Brain pericyte (primary cell): ENCODE measurements around the gene A4GALT.

ENCODE experiments used
- DNase-seq: peaks from one replicate; pipeline ENCODE4 v3.0.0-alpha.2; 2012; ENCODE audit warnings: low read depth, low spot score

The A4GALT gene

DNA sequence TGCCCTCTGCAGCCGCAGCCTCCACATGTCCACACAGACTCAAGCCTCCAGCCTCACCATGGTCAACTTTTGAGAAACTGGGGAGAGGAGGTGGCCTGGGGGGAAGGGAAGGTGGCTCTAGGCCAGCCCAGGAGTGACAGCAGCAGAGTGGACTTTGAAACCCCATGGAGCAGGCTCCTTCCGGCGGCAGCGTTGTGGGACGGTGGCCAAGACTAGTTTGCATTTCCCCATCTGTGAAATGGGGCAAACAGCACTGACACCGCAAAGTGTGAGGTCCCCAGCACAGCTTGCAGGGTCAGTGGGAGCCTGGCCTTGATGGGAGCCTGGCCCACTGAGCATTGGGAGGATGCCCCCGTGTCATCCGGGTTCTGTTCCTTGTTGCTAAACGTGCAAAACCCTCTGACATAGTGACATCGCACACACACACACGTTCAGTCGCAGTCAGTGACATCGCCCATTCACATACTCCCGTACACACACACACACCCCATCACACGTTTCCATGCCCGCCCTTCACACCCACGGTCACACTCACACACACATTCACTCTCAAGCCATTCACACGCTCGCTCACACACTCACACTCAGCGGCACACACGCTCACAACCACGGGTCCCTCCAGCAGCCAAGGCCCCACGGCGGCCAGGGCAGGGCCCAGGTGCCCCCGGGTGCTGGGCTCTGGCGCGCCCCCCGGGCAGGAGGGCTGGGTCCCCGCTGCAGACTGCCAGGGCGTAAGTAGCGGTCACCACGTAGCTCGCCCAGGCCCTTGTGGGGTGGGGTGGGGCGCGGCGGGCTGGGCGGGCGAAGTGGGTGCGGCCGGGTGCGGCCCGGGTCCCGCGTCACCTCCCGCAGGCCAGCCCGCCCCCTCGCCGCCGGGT lies 72.1 kb downstream of the A4GALT start:
- no peak for DNase-seq

DNA sequence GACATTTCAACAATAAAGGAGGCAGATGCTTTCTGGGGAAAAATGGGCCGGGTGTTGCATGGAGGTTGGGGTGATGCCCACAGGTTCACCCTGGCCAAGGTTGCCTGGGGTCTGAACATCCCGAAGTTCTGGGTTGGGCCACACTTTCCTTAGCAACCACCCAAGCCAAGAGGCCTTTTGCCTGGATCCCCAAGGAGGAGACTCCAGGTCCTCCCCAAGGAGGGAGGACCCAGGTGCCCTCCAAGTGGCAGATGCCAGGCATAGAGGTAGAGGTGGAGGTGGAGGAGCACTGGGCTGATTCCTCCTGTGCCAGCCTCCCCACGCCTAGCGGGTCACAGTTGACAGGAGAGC lies 72.7 kb downstream of the A4GALT start:
- no peak for DNase-seq

DNA sequence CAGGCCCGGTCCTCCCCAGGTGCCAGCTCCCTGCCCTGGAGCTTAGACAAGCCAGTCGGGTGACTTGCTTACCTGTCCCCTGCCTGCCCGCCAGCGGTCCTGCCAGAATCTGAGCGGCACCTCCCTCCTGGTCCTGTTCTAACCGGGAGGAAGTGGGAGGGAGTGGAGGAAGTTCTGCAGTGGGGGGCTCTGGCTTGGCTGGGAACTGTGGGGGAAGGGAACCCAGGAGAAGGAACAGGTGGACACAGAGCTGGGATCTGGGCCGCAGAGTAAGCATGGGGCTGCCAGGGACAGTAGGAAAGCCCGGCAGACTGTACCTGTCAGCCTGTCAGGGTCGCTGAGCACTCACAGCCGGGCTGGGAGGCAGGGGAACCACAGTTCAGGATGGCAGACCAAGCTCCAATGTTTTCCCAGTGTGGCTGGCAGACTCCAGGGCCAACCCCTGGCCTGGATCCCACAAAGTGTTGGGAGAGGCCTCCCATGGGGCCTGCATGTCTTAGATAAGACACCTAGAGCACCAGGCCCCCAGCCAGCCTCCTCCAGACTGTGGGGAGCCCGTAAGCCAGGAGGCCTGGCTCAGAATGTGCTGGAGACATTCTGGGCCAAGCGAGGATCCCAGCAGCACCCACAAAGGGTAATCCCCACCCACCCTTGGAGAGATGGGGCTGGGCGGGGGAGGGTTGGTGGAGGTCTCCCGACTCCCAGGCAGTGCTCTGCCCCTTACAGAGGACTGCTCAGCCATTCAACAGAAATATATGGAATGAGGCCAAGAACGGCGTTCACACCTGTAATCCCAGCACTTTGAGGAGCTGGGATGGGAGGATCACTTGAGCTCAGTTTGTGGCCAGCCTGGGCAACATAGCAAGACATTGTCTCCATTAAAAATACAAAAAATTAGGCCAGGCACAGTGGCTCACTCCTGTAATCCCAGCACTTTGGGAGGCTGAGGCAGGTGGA lies 73.8 kb downstream of the A4GALT start:
- DNase-seq, result no peak

DNA sequence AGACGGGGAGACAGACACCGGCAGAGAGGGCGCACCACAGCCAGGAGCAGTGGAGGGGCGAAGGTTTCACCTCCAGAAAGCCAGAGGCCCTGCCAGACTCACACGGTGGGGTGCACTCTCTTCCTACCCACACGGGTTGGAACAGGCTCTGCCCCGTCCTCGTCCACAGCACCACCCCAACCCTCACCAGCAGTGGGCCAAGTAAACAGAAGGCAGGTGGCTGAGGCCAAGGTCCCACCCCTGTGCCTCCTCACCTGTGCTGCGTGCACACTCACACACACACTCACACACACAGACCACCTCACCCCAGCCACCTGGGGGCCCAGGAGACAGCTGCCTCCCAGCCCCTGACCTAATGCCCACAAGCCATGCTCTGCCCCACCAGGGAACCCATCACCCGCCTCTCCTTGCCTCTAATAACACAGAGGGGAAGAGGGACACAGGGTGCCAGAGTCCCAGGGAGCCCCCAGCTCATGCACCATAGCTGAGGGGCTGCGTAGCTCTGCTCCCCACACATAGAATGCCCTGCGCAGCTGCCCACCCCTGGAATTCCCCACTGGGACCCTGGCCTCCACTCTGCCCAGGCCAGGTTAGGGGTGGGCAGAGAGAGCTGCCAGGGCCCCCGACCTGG lies 74.6 kb downstream of the A4GALT start:
- no peak for DNase-seq

DNA sequence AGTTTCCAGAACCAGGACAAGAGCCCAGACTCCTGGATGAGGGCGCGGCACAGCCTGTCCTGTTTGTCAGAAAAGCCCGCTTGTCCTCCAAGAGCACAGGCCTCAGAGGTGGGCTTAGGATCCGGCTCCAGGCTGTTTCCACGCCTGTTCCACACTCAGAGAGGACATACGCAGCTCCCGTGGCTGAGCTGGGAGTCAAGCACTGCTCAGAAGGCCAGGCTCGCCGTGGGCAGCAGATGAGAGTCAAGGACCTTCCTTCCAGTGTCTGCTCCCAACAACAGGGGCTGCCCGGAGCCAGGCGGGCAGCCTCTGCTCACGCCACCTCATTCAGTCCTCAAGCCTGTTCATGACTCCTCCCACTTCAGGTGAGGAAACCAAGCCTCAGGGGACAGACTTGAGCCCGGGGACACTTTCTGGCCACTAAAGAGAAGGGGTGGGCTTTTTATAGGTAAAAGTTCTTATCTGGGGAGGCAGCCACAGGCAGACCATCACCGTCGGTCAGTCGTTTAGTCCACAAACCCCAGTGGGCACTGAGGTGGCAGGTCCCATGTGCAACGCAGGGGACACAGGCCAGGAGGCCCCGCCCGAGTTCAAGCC lies 75.2 kb downstream of the A4GALT start:
- no peak for DNase-seq

DNA sequence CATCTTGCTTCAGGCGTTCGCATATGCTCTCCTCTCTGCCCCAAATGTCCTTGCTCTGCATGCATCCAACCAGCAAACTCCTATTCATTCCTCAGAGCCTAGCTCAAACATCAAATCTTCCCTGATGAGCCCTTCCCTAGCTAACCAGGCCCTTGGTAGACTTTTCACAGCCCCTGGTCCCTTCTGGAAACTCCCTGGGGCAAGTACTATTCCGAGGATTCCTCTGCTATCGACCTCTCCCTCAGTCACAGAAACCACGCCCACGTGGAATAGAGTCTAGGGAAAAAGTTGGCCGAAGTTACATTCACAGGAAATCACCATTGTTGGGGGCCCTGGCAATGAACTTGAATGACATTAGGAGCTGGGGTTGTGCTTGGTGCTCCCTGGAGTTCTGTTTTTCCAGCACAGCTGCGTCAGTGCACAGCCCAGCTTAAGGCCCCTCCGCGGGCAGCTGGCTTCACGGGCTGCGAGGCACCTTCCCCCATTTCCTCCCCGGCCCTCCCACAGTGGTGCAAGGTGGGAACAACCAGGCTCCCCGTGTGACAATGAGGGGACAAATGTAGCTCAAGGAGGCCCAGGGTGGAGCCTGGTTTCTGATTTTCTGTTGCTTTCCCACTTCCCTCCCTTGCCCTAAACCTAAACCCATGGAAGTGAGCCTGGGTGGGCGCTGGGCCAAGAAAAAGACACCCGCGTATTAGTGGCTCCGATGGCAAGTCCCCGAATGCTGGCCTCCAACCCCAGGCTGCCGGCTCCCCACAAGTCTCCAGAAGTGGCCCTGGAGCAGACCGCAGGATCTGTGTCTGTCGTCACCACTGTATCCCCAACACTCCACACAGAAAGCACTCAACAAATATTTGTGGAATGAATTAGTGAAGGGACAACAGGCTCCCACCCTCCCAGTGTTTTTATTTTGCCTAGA lies 76.0 kb downstream of the A4GALT start:
- no peak for DNase-seq

DNA sequence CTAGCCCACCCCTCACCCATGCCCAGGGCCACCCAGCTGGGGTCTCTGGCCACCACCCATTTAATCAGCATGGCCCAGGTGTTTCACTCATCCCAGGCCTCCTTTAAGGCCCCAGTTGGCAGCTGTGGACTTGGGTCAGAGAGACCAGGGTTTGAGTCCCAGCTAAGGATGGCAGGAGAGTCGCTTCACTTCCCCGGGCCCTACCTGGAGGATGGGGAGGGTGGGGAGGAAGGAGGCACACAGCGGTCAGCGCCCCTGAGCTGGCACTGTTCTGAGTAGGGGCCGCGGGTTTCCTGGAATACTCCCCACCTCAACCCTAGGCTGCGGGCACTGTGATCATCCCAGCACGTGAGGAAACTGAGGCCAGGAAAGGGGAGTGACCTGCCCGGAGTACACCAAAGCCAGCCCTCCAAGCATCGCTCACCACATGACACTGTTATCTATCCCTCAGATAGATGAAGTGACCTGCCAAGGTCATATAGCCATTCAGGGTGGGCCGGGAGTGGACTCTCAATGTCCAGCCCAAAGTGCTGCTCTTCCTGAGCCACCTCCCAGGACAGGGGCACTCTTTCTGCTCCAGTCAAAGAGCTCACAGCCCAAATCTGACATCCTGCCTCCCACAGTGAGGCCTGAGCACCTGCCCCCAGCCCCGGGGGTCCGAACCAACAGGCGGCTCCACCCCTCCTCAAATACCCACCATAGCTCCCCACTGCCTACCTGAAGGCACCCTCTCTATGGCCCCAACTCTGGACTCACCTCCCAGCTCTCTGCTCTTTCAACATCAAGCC lies 76.8 kb downstream of the A4GALT start:
- DNase-seq, result no peak

DNA sequence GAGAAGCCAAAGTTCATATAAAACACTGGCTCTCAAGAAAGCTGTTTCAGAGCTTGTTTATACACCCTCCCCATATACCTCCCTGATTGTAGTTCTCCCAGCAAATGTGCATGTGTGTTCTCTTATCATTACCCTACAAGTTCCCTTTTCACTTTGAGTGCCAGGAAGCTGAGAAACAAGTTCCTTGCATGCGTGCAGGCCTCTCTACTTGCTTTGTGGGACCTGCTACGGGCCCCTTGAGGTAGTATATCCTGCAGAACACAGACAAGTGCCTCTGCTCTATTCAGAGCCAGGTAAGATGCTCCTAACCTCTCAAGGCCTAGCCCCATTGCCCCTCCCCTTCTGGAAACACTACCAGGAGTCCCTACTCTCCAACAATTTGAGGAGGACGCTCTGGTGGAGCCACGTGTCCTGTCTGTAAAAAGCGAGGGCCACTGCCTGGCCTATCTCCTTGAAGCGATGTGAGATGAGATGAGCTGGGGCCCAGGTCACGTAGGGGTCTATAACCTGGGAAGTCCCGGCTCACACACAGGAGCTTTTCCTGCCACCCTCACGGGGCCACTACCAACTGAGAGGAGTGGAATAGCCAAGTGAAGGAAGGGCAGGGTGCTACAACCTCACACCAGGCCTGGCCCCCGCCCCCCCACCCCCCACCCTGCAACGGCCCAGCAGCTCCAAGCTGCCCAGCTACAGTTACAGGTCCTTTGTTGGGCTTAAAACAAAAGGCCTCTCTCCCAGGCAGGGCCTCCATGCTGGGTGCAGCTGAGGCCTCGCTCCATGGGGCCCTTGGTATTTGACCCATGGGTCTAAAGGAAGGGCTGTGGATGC lies 77.7 kb downstream of the A4GALT start:
- DNase-seq, result no peak
